ENCODE measurements around the gene BTBD2.
A peak's percentile ranks its signal among the peaks of the same experiment; 100 is the strongest.

BTBD2 gene

GRCh38 chr19:1942078-1942933 is 73.2 kb downstream of the BTBD2 start:
- peak; percentile 39 to 54 for DNase-seq (ENCODE audit: low read depth in 2 of 2)

GRCh38 chr19:1941146-1942077 is 74.1 kb downstream of the BTBD2 start, which contains the start of gene CSNK1G2:
CSNK1G2 (plus strand) TSS chr19:1941172; CDS start chr19:1969773, 28,601 bp downstream.
- peak in 1 of 2 donors; percentile 24 for DNase-seq (ENCODE audit: low read depth in 2 of 2)

- no peak for DNase-seq (ENCODE audit: low read depth in 2 of 2)
Measured at GRCh38 chr19:1938071-1938470, 77.4 kb downstream of the BTBD2 start.

GRCh38 chr19:1936916-1937610 is 78.5 kb downstream of the BTBD2 start:
- DNase-seq (ENCODE audit: low read depth in 2 of 2): no peak

- no peak for DNase-seq (ENCODE audit: low read depth in 2 of 2)
Measured at GRCh38 chr19:1936430-1936829, 79.1 kb downstream of the BTBD2 start.

GRCh38 chr19:1935484-1936208 is 79.9 kb downstream of the BTBD2 start:
- no peak for DNase-seq (ENCODE audit: low read depth in 2 of 2)
